Stimulated activated CD8-positive, alpha-beta memory T cell treated with anti-CD3 and anti-CD28 coated beads, Interleukin-15, amount 100 ng/mL, for 48 hours (primary cell): ENCODE data around the gene NNT.
"Not testable (repeated sequence)": the region's sequence is repeated elsewhere in the genome, so short reads cannot be mapped to it uniquely, and the experiment has no call there.

Source experiments
- DNase-seq, 2 donors: peaks; one replicate each; pipeline ENCODE4 v3.0.0-alpha.2; 2020; ENCODE audit warnings: low read depth in 2 of 2

NNT gene

GRCh38 chr5:43602461-43603343 lies at the start of gene NNT:
TSS of gene NNT (plus strand) at chr5:43603180. CDS start at chr5:43609196, 6,016 bp downstream.
- DNase-seq = peak; percentile 71 to 73

DNA sequence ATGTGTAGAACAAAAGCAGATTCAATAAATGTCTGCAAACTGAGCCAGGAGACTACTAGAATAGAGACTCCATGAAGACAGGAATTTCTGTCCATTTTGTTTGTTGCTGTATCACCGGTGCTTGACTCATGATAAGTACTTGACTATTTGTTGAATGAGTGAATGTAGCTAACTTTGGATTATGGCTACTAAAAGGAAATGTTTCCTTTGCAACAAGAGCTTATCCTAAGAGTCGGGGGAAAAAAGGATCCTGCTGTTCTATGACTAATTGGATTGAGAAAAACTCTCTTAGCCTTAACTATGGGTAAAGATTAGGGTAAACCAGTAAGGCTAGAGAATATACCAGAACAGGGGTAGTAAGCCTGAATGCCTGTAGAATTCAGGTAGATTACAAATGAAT lies 49.6 kb upstream of the NNT start:
- DNase-seq = no peak

GRCh38 chr5:43554497-43554896 lies 48.5 kb upstream of the NNT start:
- DNase-seq = no peak

GRCh38 chr5:43555895-43556606 lies 46.9 kb upstream of the NNT start:
- DNase-seq = peak; percentile 12 to 15

- peak in 1 of 2 donors; percentile 78 for DNase-seq
These were observed 46.4 kb upstream of the NNT start for GRCh38 chr5:43556607-43556856.

GRCh38 chr5:43556857-43557542 lies 46.0 kb upstream of the NNT start, which contains the start of gene PAIP1:
TSS of gene PAIP1 (minus strand) at chr5:43557077. CDS start at chr5:43556846, 231 bp downstream.
- peak in 1 of 2 donors; percentile 73 for DNase-seq

GRCh38 chr5:43560128-43560527 lies 42.9 kb upstream of the NNT start:
- no peak for DNase-seq

- no peak for DNase-seq
These were observed 41.6 kb upstream of the NNT start for GRCh38 chr5:43561356-43561755.

GRCh38 chr5:43563321-43563720 lies 39.7 kb upstream of the NNT start:
- no peak for DNase-seq

DNA sequence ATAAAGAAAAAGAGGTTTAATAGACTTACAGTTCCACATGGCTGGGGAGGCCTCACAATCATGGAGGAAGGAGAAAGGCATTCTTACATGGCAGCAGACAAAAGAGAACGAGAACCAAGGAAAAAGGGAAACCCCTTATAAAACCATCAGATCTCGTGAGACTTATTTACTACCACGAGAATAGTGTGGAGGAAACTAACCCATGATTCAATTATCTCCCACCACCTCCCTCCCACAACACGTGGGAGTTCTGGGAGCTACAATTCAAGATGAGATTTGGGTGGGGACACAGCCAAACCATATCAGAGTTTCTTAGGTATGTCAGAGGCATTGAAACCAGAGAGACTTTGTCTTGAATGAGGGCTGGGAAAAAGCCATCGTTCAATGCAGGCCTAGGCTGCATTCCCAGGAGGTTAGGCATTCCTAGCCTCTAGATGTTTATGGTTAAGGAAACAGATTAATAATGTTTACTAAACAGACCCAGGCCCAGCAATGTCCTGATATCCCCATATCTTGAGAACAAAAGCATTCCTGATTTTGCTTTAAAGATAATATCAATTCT lies 38.6 kb upstream of the NNT start:
- no peak for DNase-seq

DNA sequence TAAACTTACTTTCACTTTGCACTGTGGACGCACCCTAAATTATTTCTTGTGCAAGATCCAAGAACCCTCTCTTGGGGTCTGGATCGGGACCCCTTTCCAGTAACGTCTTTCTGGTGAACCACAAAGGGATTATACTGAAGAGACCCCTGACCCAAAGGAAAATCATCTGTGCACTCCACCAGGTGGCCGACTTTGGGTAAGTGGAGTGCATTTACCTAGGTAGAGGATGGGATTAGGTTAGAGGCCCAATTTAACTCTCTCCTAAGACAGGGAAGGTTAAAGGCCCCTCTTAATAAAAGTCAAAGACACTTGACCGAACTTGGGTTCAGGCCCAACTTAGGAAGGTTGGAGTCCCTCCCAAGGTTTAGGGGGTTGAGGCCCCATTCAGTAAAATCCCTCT lies 37.9 kb upstream of the NNT start:
- DNase-seq = no peak

DNA sequence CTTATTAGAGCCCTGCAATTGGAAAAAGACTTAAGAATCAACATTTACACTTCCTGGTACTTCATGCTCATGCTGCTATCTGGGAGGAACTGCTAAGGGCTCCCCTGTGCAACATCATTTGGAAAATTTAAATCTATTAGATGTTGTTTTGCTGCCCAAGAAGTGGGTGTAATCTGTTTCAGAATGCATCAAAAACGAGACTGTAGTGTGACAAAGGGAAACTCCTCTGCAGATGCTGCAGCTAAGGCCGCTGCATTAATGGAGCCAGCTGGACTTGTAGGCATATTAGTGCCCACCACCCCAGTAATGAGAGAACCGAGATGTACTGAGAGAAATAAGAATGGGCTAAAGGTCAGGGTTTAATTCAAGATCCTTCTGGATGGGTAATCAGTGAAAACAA lies 35.0 kb upstream of the NNT start:
- no peak for DNase-seq

DNA sequence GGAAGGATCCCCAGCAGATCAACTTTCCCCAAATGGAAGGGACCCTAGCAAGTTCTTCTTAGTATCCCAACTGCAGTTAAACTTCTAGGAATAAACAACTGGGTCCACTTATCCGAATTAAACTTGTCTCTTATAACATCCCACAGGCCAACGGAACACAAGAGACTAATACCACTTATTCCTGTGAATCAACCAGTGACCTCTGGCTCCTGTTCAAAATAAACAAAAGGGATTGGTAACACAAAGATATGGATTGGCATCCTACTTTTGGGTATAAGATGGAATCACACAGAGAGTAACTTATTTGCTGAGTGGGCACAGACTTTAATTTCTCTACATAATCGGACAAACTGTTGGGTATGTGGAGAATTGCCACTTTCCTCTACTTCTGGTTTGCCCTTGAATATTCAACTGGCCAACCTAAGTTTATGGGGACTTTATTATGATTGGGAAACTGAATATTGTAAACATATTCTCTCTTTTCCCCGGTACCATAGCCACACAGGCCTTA lies 33.7 kb upstream of the NNT start:
- DNase-seq = no peak

GRCh38 chr5:43570450-43571158 lies 32.4 kb upstream of the NNT start:
- no peak for DNase-seq

- DNase-seq = no peak
These were observed 31.7 kb upstream of the NNT start for GRCh38 chr5:43571237-43571636.

DNA sequence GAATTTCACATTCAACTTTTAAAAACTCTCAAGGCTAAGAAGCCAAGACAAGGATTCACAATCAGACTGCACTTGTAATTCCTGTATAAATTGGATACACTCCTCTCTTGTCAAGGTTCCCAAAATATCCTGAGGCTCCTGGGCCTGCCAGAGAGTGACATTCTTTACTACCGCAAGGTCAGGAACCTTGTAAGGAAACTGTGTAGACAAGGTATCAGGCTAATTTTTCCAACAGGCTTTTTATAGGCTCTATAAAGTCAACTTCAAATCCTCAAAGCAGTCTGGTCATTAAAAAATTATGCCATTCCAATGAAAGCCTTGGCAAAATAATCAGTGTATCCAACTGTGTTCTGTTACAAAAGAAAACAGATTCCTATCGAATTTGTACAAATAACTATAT lies 30.6 kb upstream of the NNT start:
- no peak for DNase-seq

DNA sequence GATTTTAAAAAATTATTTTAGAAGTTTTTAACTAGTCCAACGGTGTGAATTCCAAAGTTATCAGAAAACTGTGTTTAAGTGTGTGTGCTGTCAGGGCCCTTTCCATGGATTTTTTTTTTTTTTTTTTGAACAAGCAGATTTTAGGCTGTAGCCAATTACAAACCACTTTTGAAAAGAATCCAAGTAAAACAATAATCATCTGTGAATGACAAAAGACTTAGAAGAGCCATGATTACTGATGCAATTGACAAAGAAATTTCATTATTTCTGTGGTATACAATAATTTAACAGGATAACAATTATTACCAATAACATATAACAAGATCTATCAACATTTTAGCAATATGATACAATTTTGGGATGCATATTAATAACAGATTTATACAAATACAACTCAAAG lies 29.9 kb upstream of the NNT start:
- no peak for DNase-seq

DNA sequence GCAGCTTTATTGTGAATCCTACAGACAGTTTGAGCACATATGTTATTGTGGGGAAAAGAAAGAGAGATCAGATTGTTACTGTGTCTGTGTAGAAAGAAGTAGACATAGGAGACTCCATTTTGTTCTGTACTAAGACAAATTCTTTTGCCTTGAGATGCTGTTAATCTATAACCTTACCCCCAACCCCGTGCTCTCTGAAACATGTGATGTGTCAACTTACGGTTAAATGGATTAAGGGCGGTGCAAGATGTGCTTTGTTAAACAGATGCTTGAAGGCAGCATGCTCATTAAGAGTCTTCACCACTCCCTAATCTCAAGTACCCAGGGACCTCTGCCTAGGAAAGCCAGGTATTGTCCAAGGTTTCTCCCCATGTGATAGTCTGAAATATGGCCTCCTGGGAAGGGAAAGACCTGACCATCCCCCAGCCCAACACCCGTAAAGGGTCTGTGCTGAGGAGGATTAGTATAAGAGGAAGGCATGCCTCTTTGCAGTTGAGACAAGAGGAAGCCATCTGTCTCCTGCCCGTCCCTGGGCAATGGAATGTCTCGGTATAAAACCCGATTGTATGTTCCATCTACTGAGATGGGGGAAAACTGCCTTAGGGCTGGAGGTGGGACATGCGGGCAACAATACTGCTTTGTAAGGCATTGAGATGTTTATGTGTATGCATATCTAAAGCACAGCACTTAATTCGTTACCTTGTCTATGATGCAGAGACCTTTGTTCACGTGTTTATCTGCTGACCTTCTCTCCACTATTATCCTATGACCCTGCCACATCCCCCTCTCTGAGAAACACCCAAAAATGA lies 22.4 kb upstream of the NNT start:
- not testable (repeated sequence) for DNase-seq

DNA sequence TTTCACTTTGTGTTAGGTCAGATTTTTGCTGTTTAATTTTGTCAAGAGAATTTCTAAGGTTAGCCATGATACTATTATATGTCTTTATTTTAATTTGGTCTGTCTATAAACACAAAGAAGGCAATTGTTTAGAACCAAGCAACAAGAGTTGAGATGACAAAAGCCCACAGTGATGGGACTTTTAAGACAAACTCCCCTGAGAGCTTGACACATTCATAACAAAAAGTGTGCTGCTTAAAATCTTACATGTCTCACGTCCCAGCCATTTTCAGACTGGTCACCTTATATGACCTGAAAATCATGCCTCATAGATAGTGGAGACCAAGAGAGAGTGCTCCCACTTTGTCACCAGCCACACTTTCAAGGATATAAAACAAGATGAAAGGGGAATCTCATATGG lies 21.6 kb upstream of the NNT start:
- no peak for DNase-seq
